HG03135 (cell line): Measurements from ENCODE around the gene TRMT61A.

Experiments
- ATAC-seq: cut with Tn5 transposase; IDR thresholded peaks from one replicate; pipeline ENCODE4 v1.9.1; 2021; ENCODE audit warnings: mild to moderate bottlenecking, moderate library complexity; ENCODE audit not compliant: unreplicated experiment

TRMT61A gene

GRCh38 chr14:103561381-103562178, 32.6 kb downstream of the TRMT61A start:
- ATAC-seq, result peak; percentile 18

GRCh38 chr14:103562179-103562428, 33.1 kb downstream of the TRMT61A start:
- ATAC-seq, result peak; percentile 49

- peak; percentile 76 for ATAC-seq
These were observed 33.6 kb downstream of the TRMT61A start, which contains the start of the genes BAG5 and COA8 for GRCh38 chr14:103562429-103563225. TSS of gene BAG5 (minus strand) at chr14:103562657. CDS start at chr14:103561164, 1,493 bp downstream. TSS of gene COA8 (plus strand) at chr14:103562960. CDS start at chr14:103563002, 42 bp downstream.

GRCh38 chr14:103563226-103563620, 34.2 kb downstream of the TRMT61A start:
- ATAC-seq, result no peak

- ATAC-seq, result no peak
These were observed 35.0 kb downstream of the TRMT61A start for GRCh38 chr14:103563844-103564505.

- ATAC-seq, result no peak
These were observed 40.0 kb downstream of the TRMT61A start for GRCh38 chr14:103568952-103569351.

- no peak for ATAC-seq
These were observed 40.4 kb downstream of the TRMT61A start for GRCh38 chr14:103569408-103569807.

GRCh38 chr14:103574104-103574503, 45.1 kb downstream of the TRMT61A start:
- ATAC-seq, result no peak

GRCh38 chr14:103574707-103575285, 45.8 kb downstream of the TRMT61A start:
- ATAC-seq, result no peak

GRCh38 chr14:103576371-103577024, 47.5 kb downstream of the TRMT61A start:
- no peak for ATAC-seq

GRCh38 chr14:103578401-103579075, 49.5 kb downstream of the TRMT61A start:
- ATAC-seq, result no peak

GRCh38 chr14:103581206-103581605, 52.2 kb downstream of the TRMT61A start:
- no peak for ATAC-seq

- ATAC-seq, result no peak
These were observed 53.1 kb downstream of the TRMT61A start for GRCh38 chr14:103581954-103582703.

GRCh38 chr14:103584326-103584915, 55.4 kb downstream of the TRMT61A start:
- no peak for ATAC-seq
